CD4-positive, CD25-positive, alpha-beta regulatory T cell (primary cell): ENCODE results near the gene KANK2. TPM values are rescaled to one million over a fixed set of nuclear protein-coding genes. Genes with fewer than 3 reads are reported as not detected.

Experiments
- ATAC-seq, 2 donors: fragments of 150-1000 bp; cut with Tn5 transposase; one replicate each; pipeline ENCODE4 v1.10.0; 2021; ENCODE audit warnings: low read depth in 2 of 2, moderate number of reproducible peaks in 2 of 2, moderate library complexity in 1 of 2
- DNase-seq, 3 donors: peaks; one replicate each; pipeline versions ENCODE4 v3.0.0 to v3.0.0-alpha.2; 2012 to 2022; ENCODE audit warnings: mixed read lengths in 1 of 3
- H3K27ac ChIP-seq: one replicate; pipeline ENCODE4 v1.7.0; 2013; ENCODE audit warnings: mild to moderate bottlenecking, low read length; ENCODE audit not compliant: insufficient read depth, poor library complexity, severe bottlenecking
- H3K27me3 ChIP-seq: one replicate; pipeline ENCODE4 v1.7.0; 2013; ENCODE audit warnings: low read length; ENCODE audit not compliant: control insufficient read depth, insufficient read depth
- H3K36me3 ChIP-seq: one replicate; pipeline ENCODE4 v1.7.0; 2013; ENCODE audit warnings: mild to moderate bottlenecking, low read length, moderate library complexity; ENCODE audit not compliant: control insufficient read depth, insufficient read depth
- H3K4me1 ChIP-seq: 2 replicates; pipeline ENCODE4 v1.7.0; 2013; ENCODE audit warnings: mild to moderate bottlenecking, low read length; ENCODE audit not compliant: insufficient read depth, control insufficient read depth, poor library complexity, severe bottlenecking
- H3K4me3 ChIP-seq: one replicate; pipeline ENCODE4 v1.7.0; 2013; ENCODE audit warnings: low read depth, mild to moderate bottlenecking, low read length, moderate library complexity
- H3K9me3 ChIP-seq, 2 experiments: 1 replicate in 1 of 2; 2 replicates in 1 of 2; pipeline ENCODE4 v1.7.0; 2013; ENCODE audit warnings: low read length in 2 of 2, mild to moderate bottlenecking in 1 of 2, moderate library complexity in 1 of 2; ENCODE audit not compliant: control insufficient read depth in 2 of 2
- H3K27ac Mint-ChIP-seq, 3 donors: one replicate each; pipeline ENCODE4 v1.8.0; 2020 to 2022; ENCODE audit warnings: mild to moderate bottlenecking in 3 of 3, mixed read lengths in 3 of 3, moderate library complexity in 2 of 3
- H3K27me3 Mint-ChIP-seq: one replicate; pipeline ENCODE4 v1.8.0; 2022; ENCODE audit warnings: mild to moderate bottlenecking, mixed read lengths
- H3K36me3 Mint-ChIP-seq: one replicate; pipeline ENCODE4 v1.8.0; 2020; ENCODE audit warnings: mixed read lengths
- H3K4me1 Mint-ChIP-seq, 4 donors: one replicate each; pipeline ENCODE4 v1.8.0; 2020 to 2022; ENCODE audit warnings: mixed read lengths in 4 of 4, mild to moderate bottlenecking in 1 of 4
- H3K4me3 Mint-ChIP-seq, 4 donors: one replicate each; pipeline ENCODE4 v1.8.0; 2020 to 2022; ENCODE audit warnings: mild to moderate bottlenecking in 4 of 4, mixed read lengths in 4 of 4, moderate library complexity in 3 of 4
- H3K9me3 Mint-ChIP-seq, 7 donors: one replicate each; pipeline ENCODE4 v1.8.0; 2020 to 2022; ENCODE audit warnings: mixed read lengths in 7 of 7, mild to moderate bottlenecking in 3 of 7, moderate library complexity in 2 of 7
- polyA plus RNA-seq, 4 donors: library from polyadenylated mRNA; unstranded; fragments of 300-500 nt; fragmentation: Illumina TruSeq; gene quantifications; one replicate each; pipeline ENCODE4 v1.2.3, GENCODE V29; 2021
- total RNA-seq: library from RNA; stranded (reverse); gene quantifications from one replicate; pipeline ENCODE4 v1.2.3, GENCODE V29; 2022

Gene KANK2
- total and polyA plus RNA-seq, 5 donors from 2014 or later: 0.16 to 0.74 (median 0.40) TPM; not detected in 1

- DNase-seq: no peak
- H3K27ac ChIP-seq: no peak overlapping the region
- no peaks in the 10 kb centered on the region for H3K9me3 Mint-ChIP-seq
- peak overlapping the region in 1 of 3 donors; percentile 84 for H3K27ac Mint-ChIP-seq
- peaks cover 0 to 9% (median 0%) of the 10 kb centered on the region in 4 donors for H3K4me1 Mint-ChIP-seq
- H3K27me3 ChIP-seq: no peaks in the 10 kb centered on the region
- no peaks in the 10 kb centered on the region for H3K9me3 ChIP-seq
- H3K27me3 Mint-ChIP-seq: peaks cover 4% of the 10 kb centered on the region
- H3K36me3 Mint-ChIP-seq: no peaks in the 10 kb centered on the region
- H3K36me3 ChIP-seq: no peaks in the 10 kb centered on the region
- H3K4me3 Mint-ChIP-seq: no peak overlapping the region
- ATAC-seq: no peak
- peaks cover 22% of the 10 kb centered on the region for H3K4me1 ChIP-seq
- H3K4me3 ChIP-seq: no peak overlapping the region
Observed at GRCh38 chr19:11192957-11193939, 4.1 kb downstream of the KANK2 start.

GRCh38 chr19:11191934-11192333 lies 5.4 kb downstream of the KANK2 start:
- H3K27me3 Mint-ChIP-seq: peaks cover 4% of the 10 kb centered on the region
- ATAC-seq: no peak

GRCh38 chr19:11191273-11191755 lies 6.0 kb downstream of the KANK2 start:
- H3K36me3 Mint-ChIP-seq: no peaks in the 10 kb centered on the region
- H3K4me1 ChIP-seq: peaks cover 8% of the 10 kb centered on the region
- H3K27ac ChIP-seq: no peak overlapping the region
- no peak overlapping the region for H3K4me3 Mint-ChIP-seq
- peaks cover 0 to 7% (median 3%) of the 10 kb centered on the region in 4 donors for H3K4me1 Mint-ChIP-seq
- ATAC-seq: no peak
- no peaks in the 10 kb centered on the region for H3K9me3 Mint-ChIP-seq
- no peak for DNase-seq
- H3K27me3 Mint-ChIP-seq: peaks cover 2% of the 10 kb centered on the region
- no peaks in the 10 kb centered on the region for H3K9me3 ChIP-seq
- H3K27me3 ChIP-seq: no peaks in the 10 kb centered on the region
- H3K27ac Mint-ChIP-seq: no peak overlapping the region
- no peak overlapping the region for H3K4me3 ChIP-seq
- no peaks in the 10 kb centered on the region for H3K36me3 ChIP-seq

More at GRCh38 chr19:11191934-11192333, 5.4 kb downstream of the KANK2 start:
- DNase-seq: no peak
- Histone ChIP-seq H3K27me3 (no peaks in the 10 kb centered on the region), H3K4me3 (no peak overlapping the region), H3K9me3 (no peaks in the 10 kb centered on the region), H3K27ac (no peak overlapping the region), H3K36me3 (no peaks in the 10 kb centered on the region), H3K4me1 (peaks cover 14% of the 10 kb centered on the region)
- Mint-ChIP-seq H3K4me1 (peaks cover 0 to 9% (median 3%) of the 10 kb centered on the region in 4 donors), H3K9me3 (no peaks in the 10 kb centered on the region), H3K4me3 (no peak overlapping the region), H3K27ac (no peak overlapping the region), H3K36me3 (no peaks in the 10 kb centered on the region)

- H3K9me3 Mint-ChIP-seq: no peaks in the 10 kb centered on the region
- H3K36me3 ChIP-seq: no peaks in the 10 kb centered on the region
- DNase-seq (no peak), ATAC-seq (no peak)
- H3K9me3 ChIP-seq: no peaks in the 10 kb centered on the region
- H3K4me3 ChIP-seq: no peak overlapping the region
- peaks cover 8% of the 10 kb centered on the region for H3K4me1 ChIP-seq
- peaks cover 0 to 6% (median 2%) of the 10 kb centered on the region in 4 donors for H3K4me1 Mint-ChIP-seq
- no peak overlapping the region for H3K4me3 Mint-ChIP-seq
- H3K36me3 Mint-ChIP-seq: no peaks in the 10 kb centered on the region
- H3K27me3 ChIP-seq: no peaks in the 10 kb centered on the region
- no peak overlapping the region for H3K27ac Mint-ChIP-seq
- no peaks in the 10 kb centered on the region for H3K27me3 Mint-ChIP-seq
- H3K27ac ChIP-seq: no peak overlapping the region
Observed at GRCh38 chr19:11190501-11190900, 6.8 kb downstream of the KANK2 start.

- Histone ChIP-seq H3K4me3 (no peak overlapping the region), H3K4me1 (no peaks in the 10 kb centered on the region), H3K9me3 (no peaks in the 10 kb centered on the region), H3K27ac (no peak overlapping the region), H3K36me3 (no peaks in the 10 kb centered on the region), H3K27me3 (no peaks in the 10 kb centered on the region)
- ATAC-seq (no peak), DNase-seq (no peak)
- H3K36me3 Mint-ChIP-seq: no peaks in the 10 kb centered on the region
- H3K27ac Mint-ChIP-seq: peak overlapping the region in 1 of 3 donors; percentile 20
- H3K9me3 Mint-ChIP-seq: no peaks in the 10 kb centered on the region
- peaks cover 4% of the 10 kb centered on the region for H3K27me3 Mint-ChIP-seq
- peaks cover 0 to 6% (median 0%) of the 10 kb centered on the region in 4 donors for H3K4me1 Mint-ChIP-seq
- no peak overlapping the region for H3K4me3 Mint-ChIP-seq
Observed at GRCh38 chr19:11187441-11187840, 9.9 kb downstream of the KANK2 start.

GRCh38 chr19:11182994-11183393 lies 14.4 kb downstream of the KANK2 start:
- no peaks in the 10 kb centered on the region for H3K36me3 Mint-ChIP-seq
- ATAC-seq (no peak), DNase-seq (no peak)
- no peak overlapping the region for H3K4me3 Mint-ChIP-seq
- Histone ChIP-seq H3K4me3 (no peak overlapping the region), H3K27me3 (no peaks in the 10 kb centered on the region), H3K9me3 (no peaks in the 10 kb centered on the region), H3K4me1 (peaks cover 9% of the 10 kb centered on the region), H3K27ac (no peak overlapping the region), H3K36me3 (no peaks in the 10 kb centered on the region)
- peaks cover 4% of the 10 kb centered on the region for H3K27me3 Mint-ChIP-seq
- H3K4me1 Mint-ChIP-seq: peaks cover 0 to 10% (median 4%) of the 10 kb centered on the region in 4 donors
- no peak overlapping the region for H3K27ac Mint-ChIP-seq
- no peaks in the 10 kb centered on the region for H3K9me3 Mint-ChIP-seq

GRCh38 chr19:11181488-11181887 lies 15.9 kb downstream of the KANK2 start:
- Mint-ChIP-seq H3K9me3 (no peaks in the 10 kb centered on the region), H3K4me1 (peaks cover 0 to 9% (median 2%) of the 10 kb centered on the region in 4 donors), H3K27ac (peak overlapping the region in 1 of 3 donors; percentile 1), H3K4me3 (no peak overlapping the region), H3K27me3 (peaks cover 4% of the 10 kb centered on the region), H3K36me3 (no peaks in the 10 kb centered on the region)
- DNase-seq (no peak), ATAC-seq (no peak)
- no peaks in the 10 kb centered on the region for H3K36me3 ChIP-seq
- peaks cover 9% of the 10 kb centered on the region for H3K4me1 ChIP-seq
- H3K27ac ChIP-seq: no peak overlapping the region
- H3K27me3 ChIP-seq: no peaks in the 10 kb centered on the region
- H3K4me3 ChIP-seq: no peak overlapping the region
- H3K9me3 ChIP-seq: no peaks in the 10 kb centered on the region
